HG02938 (cell line): ENCODE data around the gene CMC2.
A peak's percentile ranks its signal among the peaks of the same experiment; 100 is the strongest.

Experiments
- ATAC-seq: cut with Tn5 transposase; IDR thresholded peaks from one replicate; pipeline ENCODE4 v1.9.1; 2021; ENCODE audit warnings: mild to moderate bottlenecking, moderate library complexity; ENCODE audit not compliant: unreplicated experiment

CMC2 gene

DNA sequence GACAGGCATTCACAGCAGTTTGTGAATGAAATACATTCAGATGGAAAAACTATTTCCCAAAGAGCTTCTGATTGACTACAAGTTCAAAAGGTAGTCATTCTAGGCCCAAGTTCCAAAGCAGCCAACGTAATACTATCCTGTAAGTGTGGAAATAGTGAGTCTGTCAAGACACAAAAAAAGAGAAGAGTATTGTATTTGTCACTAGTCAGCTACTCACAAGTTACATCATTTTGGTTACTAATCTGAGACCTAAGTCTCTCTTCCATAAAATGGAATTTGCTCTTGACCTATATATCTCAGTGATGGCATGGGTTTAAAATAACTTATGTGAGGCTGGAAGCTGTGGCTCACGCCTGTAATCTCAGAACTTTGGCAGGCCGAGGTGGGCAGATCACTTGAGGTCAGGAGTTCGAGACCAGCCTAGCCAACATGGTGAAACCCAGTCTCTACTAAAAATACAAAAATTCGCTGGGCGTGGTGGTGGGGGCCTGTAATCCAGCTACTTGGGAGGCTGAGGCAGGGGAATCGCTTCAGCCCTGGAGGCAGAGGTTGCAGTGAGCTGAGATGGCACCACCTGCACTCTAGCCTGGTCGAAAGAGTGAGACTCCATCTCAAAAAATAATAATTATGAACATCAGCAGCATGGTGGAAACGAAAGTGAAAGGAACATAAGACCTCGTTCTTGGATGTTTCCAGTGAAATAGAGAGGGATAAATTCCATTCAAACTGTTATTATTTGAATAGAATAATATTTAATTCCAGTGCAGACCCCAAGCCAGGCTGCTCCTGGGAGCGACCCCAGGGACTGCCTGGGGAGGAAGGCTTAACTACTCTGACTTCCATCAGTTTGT is 2.9 kb downstream of the CMC2 start:
- no peak for ATAC-seq

DNA sequence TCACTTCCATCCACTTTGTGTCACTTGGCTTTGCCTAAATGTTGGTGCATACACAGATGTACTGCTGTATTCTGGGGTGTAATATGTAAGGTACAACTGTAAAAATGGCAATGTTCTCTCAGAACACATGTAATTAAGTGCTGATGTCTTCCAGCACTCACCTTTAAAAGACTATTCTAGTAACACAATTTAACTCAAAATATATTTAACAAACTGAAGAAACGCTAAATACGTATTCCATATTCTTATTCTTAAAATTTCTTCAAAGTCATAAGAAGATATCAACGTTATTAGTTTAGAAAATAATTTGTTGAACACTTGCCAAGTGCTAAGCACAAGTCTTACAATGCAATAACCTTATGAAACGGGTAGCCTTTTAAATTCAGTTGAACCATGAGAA is 3.6 kb downstream of the CMC2 start:
- no peak for ATAC-seq

DNA sequence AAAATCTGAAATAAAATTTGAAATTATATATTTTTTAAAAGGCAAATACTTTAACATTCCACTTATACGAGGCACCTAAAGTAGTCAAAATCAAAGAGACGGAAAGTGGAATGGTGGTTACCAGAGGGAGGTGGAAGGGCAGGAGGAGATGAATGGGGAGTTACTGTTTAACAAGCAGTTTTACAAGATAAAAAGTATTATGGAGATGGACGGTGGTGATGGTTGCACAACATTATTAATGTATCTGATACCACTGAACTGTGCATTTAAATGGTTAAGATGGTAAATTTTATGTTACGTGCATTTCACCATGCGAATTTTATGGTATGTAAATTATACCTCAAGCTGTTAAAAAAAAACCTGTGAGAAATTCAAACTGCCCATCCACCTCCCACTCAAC is 5.4 kb downstream of the CMC2 start:
- no peak for ATAC-seq

DNA sequence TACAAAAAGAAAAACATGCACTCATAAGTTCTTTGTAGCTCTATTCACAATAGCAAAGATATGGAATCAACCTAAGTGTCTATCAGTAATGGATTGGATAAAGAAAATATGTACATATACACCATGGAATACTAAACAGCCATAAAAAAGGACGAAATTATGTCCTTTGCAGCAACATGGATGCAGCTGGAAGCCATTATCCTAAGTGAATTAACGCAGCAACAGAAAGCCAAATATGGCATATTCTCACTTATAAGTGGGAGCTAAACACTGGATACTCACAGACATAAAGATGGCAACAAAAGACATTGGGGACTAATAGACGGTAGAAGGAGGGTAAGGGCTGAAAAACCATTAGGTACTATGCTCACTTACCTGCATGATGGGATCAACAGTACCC is 5.8 kb downstream of the CMC2 start:
- no peak for ATAC-seq

DNA sequence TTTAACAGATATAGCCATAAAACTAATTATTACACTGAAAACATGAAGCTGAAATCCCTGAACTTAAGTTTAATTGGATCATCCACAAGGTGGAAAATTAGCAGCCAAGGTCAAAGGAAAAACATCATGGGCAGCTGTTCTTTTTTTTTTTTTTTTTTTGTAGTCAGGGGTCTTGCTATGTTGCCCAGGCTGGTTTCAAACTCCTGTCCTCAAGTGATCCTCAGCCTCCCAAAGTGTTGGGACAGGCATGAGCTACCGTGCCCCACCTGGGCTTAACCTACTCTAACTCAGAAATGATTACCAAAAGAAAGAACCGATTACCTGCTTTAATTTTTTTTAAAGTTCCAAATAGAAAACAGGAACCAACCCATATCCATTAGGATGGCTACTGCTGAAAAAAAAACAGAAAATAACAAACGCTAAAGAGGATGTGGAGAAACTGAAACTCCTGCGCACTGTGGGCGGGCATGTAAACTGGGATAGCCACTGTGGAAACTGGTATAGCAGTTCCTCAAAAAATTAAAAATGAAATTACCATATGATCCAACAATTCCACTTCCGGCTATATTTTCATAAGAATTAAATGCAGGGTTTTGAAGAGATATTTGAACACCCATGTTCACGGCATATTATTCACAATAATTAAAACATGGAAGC is 8.6 kb downstream of the CMC2 start:
- ATAC-seq, result no peak

DNA sequence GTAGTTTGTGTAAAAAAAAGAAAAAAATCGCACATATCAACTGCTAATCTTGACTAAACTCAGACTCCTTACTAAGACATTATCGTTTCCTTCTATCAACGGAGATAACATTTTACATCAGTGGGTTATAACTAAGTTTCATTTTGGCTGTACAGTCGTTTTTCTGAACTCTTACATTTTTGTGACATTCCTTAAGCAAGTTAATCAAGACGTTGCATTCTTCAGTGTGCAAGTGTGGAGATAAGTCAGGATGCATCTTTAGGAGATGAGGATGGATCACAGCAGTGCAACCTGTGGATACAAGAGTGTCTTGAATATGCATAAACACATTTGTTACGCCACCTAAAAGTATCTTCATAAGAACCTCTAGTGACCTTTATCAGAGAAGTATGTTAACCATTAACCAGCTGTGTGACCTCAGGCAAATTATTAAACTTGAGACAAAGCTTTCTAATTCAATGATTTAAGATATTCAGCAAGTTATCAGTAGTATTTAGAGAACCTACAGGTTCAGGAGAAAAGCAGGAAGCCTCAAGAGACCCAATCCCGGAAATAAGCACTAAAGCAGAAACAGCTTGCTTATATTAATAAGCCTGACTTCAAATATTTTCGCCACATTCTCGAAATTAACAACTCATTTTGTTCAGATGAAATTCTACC is 9.4 kb downstream of the CMC2 start:
- ATAC-seq, result peak; percentile 72

DNA sequence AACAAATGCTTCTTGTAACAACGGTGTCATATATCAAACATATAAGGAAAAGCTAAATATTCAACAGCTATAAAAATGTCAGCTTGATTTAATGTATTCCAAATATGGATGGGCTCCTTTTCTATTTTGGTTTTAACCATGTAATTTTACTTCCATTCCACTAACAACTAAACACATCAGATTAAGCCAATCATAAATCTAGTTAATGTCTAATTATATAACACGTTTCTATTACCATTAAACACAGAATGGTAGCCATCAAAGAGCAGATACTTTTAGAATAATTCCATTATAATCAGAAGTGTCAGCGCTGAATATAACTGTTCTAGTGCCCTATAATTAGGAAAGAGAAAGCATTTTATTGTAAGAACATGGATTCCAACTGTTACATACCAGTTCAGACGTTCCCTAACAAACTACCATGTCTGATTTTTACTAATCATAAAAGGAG is 10.0 kb downstream of the CMC2 start:
- peak; percentile 21 for ATAC-seq

DNA sequence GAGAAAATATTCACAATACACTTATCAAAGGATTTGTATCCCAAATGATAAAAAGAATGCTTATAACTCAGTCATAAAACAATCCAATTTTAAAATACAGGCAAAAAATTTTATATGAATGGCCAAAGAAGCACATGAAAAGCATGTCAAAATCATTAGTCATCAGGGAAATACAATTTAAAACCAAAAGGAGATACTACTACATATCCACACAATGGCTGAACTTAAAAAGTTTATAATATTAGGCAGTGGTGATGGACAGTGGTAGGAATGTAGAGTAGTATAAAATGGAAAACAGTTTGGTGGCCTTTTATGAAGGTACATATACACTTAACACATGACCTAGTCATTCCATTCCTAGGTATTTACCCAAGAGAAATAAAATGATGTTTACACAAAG is 12.2 kb downstream of the CMC2 start:
- ATAC-seq, result no peak

DNA sequence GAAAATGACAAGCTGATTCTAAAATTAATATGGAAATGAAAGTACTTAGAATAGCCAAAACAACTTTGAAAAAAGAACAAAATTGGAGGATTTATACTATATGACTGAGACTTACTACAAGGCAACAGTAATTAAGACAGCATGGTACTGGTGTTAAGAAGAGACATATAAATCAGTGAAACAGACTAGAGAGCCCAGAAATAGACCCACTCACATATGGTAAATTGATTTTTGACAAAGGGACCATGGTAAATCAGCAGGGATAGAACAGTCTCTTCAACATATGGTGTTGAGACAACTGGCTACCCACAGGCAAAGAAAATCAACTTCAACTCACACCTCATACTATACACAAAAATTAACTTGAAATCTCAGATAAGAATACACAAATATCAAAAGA is 12.9 kb downstream of the CMC2 start:
- no peak for ATAC-seq

DNA sequence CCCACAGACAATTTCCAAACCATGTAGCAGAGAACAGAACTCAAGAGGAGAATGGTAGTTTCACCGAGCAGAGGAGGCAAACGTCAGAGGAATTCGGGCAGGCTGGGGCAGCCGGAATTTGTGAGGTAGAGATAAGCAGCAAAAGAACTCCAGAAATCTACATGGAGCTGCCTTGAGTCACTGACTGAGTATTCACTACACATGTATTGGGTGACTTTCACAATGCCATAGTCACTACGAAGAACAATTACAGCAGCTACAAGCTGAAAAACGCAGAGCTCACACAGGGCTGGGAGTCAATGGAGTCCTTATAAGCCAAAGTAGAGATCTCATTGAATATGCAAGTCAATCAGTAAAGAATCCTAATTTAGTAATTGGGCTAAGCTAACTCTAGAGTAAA is 13.4 kb downstream of the CMC2 start:
- ATAC-seq, result no peak

DNA sequence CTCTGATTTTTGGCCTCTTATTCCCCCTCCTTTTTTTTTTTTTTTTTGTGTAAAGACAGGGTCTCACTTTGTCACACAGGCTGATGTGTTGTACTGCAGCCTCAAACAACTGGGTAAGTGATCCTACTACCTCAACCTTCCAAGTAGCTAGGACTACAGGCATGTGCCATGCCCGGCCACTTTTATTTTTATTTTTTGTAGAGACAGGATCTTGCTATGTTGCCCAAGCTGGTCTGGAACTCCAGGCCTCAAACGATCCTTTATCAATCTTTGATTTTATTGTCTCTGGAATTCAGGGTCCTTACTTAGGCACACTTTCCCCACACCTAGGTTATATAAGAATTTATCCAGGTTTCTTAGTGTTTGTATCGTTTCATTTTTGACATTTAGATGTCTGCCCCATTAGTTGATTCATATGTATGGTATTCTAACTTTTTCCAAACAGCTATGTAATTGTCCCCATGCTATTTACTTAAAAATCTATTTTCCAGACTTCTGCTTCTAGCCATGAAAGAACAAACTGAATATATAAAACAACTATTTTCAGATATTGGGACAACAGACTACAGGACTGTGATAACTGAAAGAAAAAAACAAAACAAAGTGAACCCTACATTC is 13.9 kb downstream of the CMC2 start:
- ATAC-seq, result no peak

DNA sequence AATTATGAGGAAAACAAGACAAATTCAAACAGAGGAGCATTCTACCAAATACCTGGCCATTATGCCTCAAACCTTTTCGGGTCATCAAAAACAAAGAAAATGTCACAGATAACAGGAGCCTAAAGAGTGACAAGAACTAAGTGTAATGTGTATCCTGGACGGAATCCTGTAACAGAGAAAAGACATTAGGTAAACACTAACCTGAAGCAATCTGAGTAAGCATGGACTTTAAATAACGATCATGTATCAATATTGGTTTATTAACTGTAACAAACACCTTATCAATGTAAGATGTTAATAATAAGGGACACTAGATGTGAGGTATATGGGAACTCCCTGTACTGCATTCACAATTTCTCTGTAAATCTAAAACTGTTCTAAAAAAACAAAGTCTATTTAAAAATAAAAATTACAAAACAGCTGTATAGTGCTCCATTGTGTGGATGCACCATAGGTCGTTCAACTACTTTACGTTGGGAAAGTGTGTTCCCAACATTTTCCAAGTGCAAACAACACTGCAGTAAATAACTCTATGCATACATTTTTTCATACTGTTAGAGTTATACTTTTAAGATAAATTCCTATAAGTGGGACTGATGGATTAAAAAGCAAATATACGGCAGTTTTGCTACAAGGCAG is 14.8 kb downstream of the CMC2 start:
- ATAC-seq, result no peak

DNA sequence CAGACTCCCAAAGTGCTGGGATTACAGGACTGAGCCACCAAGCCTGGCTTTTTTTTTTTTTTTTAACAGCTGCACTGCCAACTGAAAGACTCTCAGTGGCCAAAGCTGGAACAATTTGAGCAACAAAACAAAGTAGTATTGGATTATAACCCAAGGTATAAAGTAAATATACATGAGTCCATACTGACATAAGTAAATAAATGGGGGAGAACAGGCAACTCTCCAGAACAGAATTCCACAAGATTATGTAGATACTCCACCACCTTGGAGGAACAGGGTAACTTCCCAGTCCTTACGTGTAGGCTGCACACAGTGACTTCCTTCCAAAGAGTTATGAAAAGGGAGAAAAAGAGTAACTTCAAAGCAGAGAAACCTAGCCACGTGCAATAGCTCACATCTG is 15.7 kb downstream of the CMC2 start:
- ATAC-seq, result no peak

DNA sequence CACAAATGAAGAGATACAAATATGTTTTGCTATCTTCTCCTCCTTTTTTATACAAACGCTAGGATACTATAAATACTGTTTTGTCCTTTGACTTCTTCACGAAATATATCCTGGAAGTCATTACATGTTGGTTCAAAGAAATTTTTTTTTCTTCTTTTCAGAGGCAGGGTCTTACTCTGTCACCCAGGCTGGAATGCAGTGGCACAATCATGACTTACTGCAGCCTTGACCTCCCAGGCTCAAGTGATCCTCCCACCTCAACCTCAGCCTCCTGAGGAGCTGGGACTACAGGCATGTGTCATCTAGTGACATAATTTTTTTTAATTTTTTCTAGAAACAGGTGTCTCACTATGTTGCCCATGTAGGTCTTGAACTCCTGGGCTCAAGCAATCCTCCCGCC is 16.1 kb downstream of the CMC2 start:
- no peak for ATAC-seq

DNA sequence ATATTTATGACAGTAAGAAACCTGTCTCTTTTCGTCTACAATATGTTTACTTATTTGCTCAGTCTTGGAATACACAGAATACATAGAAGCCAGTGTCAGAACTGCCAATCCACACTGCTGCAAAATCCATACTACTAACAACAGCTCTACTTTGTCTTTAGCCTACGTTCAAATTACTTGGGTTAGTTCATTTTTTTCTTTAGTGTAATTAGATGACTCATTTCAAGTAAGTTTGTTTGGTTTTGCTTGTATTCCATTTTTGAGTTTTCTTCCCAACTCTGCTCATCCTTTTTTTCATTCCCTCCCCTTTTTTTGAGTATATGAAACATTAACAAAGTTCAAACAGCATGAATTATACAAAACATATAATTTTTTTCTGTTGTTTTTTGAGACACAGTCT is 16.9 kb downstream of the CMC2 start:
- no peak for ATAC-seq

DNA sequence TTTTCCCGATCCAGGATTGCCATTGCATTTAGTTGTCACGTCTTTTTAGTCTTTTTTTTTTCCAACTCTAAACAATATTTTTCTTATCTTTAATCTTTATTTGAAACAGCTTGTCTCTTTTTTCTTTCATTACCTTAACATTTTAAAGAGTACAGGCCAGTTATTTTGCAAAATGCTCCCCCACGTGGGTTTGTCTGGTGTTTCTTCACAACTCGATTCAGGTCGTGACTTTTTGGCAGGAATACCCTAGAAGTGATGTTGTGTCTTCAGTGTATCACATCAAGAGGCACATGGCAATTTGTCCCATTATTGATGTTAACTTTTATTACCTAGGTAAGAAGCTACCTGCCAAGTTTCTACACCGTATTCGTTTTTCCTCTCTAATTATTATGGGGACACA is 17.9 kb downstream of the CMC2 start:
- ATAC-seq, result no peak

DNA sequence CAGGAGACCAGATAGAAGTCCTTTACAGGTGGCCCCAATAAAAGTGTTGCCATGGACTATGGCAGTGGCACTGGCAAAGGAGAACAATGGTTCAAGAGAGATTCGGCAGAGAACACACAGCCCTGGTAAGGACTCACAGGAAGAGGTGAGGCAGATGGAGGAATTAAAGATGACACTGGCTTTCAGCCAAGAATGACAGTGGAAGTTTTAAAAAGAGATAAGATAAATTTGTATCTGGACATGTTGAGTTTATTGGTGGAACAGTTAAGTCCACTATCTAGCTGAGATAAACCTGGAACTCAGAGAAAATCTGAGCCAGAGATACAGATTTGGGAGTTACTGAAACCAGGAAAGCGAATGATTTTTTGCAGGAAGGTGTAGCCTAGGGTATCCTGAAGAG is 20.1 kb downstream of the CMC2 start:
- no peak for ATAC-seq

DNA sequence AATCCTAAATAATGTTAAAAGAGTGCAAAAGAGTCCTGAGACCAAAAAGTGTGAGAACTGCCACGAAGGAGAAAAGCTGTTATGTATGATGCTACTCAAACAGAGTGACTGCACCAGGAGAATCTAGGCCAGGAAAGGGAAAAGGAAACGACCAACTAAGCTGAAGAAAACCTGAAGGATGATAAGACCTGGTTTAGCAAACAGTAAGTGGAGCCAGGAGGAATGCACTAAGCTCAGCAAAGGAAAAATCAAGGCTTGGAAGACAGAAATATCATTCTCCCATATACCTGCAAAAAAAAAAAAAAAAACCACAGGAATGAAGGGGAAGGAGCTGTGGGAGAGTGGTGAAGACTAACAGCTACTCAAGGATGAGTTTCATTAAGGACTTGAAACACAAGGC is 21.1 kb downstream of the CMC2 start:
- no peak for ATAC-seq

DNA sequence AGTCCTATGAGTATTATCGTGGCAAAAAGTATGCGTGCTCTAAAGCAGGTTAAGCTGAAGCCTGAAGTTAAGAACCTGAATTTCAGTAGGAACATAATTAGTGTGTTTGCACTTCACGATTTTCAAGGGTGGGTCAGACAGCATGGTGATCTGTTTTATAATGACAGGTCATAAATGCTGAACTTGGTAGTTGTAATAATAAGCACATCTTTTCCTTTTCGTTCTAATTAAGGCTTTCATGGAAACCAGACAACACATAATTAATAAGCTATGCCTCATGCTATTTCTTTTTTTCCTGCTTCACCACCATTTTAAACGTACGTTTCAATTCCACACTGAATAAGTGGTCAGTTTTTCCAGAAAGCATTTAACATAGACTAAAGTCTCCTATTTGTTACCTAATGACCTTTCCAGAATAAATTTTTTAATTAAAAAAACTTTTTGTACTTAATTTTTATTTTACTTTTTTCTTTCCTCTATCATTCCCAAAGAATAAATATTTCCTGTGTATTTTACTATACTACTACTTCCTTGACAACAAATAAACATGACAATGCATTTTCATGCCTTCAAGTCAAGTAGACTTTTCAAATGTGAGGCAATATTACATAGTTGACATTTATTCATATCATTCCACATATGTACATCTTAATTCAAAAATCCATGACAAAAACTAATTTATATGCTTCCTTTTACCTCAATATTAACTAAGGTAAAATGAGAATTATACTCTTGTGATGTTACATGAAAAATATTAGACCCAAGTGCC is 22.4 kb downstream of the CMC2 start:
- ATAC-seq, result no peak

DNA sequence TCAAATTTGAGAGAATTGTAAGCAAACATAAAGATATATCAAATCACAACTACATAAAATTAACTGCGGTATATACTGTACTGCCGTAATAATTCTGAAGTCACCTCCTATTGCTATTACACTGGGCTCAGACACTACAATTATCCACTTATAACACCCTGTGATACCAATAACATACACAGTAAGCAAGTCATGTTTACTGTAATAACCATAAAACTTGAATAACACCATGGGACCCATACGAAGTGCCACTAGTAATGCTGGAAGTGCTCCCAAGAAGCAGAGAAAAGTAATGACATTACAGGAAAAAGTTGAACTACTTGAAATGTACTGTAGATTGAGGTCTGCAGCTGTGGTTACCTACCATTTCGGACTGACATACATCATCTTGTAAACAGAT is 24.0 kb downstream of the CMC2 start:
- no peak for ATAC-seq
